ENCODE measurements around the gene CPA4.

The CPA4 gene

GRCh38 chr7:130275826-130276297 is 17.1 kb upstream of the CPA4 start:
- DNase-seq = no peak

GRCh38 chr7:130276796-130277762 is 15.9 kb upstream of the CPA4 start:
- DNase-seq = no peak

- DNase-seq = no peak
These were observed 15.0 kb upstream of the CPA4 start for GRCh38 chr7:130277763-130278643.

GRCh38 chr7:130278860-130279259 is 14.1 kb upstream of the CPA4 start:
- DNase-seq = no peak

GRCh38 chr7:130279286-130279685 is 13.7 kb upstream of the CPA4 start:
- DNase-seq = no peak

- no peak for DNase-seq
These were observed 13.1 kb upstream of the CPA4 start for GRCh38 chr7:130279906-130280305.

GRCh38 chr7:130281260-130281659 is 11.7 kb upstream of the CPA4 start:
- no peak for DNase-seq

GRCh38 chr7:130286881-130287280 is 6.1 kb upstream of the CPA4 start:
- DNase-seq = no peak

- DNase-seq = no peak
These were observed 4.8 kb upstream of the CPA4 start for GRCh38 chr7:130288168-130288567.

GRCh38 chr7:130288829-130289228 is 4.1 kb upstream of the CPA4 start:
- DNase-seq = no peak

GRCh38 chr7:130289478-130289877 is 3.5 kb upstream of the CPA4 start:
- DNase-seq = no peak

- DNase-seq = no peak
These were observed 2.2 kb upstream of the CPA4 start for GRCh38 chr7:130290745-130291144.

GRCh38 chr7:130293521-130293920 is 560 bp downstream of the CPA4 start:
- no peak for DNase-seq

GRCh38 chr7:130294314-130294713 is 1.4 kb downstream of the CPA4 start:
- DNase-seq = no peak

- no peak for DNase-seq
These were observed 3.4 kb downstream of the CPA4 start for GRCh38 chr7:130296221-130296951.

- DNase-seq = no peak
These were observed 4.9 kb downstream of the CPA4 start for GRCh38 chr7:130297628-130298543.

- DNase-seq = no peak
These were observed 5.8 kb downstream of the CPA4 start for GRCh38 chr7:130298544-130299326.

GRCh38 chr7:130299866-130300265 is 6.9 kb downstream of the CPA4 start:
- no peak for DNase-seq

- no peak for DNase-seq
These were observed 8.6 kb downstream of the CPA4 start for GRCh38 chr7:130301501-130302020.

GRCh38 chr7:130302649-130303048 is 9.7 kb downstream of the CPA4 start:
- DNase-seq = no peak

- DNase-seq = no peak
These were observed 10.2 kb downstream of the CPA4 start for GRCh38 chr7:130303127-130303526.

Data from activated CD4-positive, alpha-beta T cell treated with anti-CD3 and anti-CD28 coated beads, Interleukin-2, amount 50 U/mL, for 1 hour (primary cell).